Measurements from ENCODE around the gene SPEM1. TPM values are rescaled to one million over a fixed set of nuclear protein-coding genes. Genes with fewer than 3 reads are reported as not detected.

SPEM1 gene
- total and polyA plus RNA-seq, 2 of the 13 experiments (the other 11 are each of a cell fraction or from before 2014, with no cell fraction given): not detected

DNA sequence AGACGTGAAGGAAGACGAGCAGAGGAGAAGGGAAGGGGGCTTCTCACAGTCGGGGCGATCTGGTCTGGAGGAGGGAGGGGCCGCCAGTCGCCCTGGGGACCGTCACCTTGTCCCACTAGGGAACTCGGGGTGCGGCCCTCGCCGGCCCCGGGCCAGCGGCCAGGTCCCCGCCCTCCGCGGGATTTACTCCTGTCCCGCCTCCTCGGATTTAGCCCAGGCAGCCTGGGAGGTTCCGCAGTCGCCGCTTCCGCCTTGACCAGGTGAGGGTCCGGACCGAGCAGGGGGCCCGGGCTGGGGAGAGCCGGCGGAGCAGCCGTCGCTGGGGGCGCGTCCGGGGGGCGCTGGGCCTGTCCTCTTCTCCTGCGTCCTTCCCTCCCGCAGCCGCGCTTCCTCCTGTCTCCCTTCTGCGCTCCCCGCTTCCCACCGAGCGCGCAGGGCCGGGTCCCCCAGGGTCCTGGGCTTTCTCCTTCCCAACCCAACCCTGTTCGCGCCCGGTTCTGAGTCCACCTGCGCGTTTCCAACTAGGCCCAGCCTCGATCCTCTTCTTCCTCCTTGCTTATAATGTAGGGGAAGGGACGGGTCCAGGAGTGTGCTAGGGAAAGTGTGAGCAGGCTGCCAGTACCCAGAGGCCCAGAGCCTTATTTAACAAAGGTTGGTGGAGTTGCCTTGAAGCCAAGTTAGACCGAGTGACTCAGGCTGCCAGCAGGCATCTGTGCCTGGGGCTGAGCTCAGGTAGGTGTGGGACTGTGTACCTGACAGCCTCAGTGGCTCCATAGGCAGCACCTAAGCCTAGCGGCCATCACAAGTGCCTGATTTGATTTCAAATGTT is 39.1 kb upstream of the SPEM1 start, which contains the start of gene TNK1 (continued):
- TF ChIP-seq, protein P1, sequence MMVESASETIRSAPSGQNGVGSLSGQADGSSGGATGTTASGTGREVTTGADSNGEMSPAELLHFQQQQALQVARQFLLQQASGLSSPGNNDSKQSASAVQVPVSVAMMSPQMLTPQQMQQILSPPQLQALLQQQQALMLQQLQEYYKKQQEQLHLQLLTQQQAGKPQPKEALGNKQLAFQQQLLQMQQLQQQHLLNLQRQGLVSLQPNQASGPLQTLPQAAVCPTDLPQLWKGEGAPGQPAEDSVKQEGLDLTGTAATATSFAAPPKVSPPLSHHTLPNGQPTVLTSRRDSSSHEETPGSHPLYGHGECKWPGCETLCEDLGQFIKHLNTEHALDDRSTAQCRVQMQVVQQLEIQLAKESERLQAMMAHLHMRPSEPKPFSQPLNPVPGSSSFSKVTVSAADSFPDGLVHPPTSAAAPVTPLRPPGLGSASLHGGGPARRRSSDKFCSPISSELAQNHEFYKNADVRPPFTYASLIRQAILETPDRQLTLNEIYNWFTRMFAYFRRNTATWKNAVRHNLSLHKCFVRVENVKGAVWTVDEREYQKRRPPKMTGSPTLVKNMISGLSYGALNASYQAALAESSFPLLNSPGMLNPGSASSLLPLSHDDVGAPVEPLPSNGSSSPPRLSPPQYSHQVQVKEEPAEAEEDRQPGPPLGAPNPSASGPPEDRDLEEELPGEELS (CRISPR knock-in tag; IDR thresholded peaks at IDR 0.05): peak; percentile 24; the same call in 1 of the 2 replicates
- TF ChIP-seq ZNF878 (CRISPR knock-in tag; IDR thresholded peaks at IDR 0.05) (no peak), ZSCAN12 (CRISPR knock-in tag; IDR thresholded peaks at IDR 0.05) (0 out of 2 replicates have a peak, but pooled peaks have one; percentile 11), SIN3A (IDR thresholded peaks at IDR 0.05; ENCODE audit: borderline replicate concordance, low read depth, low read length) (no peak), TEAD3 (CRISPR knock-in tag; optimal IDR thresholded peaks at IDR 0.05; ENCODE audit: borderline replicate concordance) (no peak), ZFP36 (IDR thresholded peaks at IDR 0.05; ENCODE audit: borderline replicate concordance, low read depth, low read length, partially characterized antibody) (no peak), ZNF260 (CRISPR knock-in tag; IDR thresholded peaks at IDR 0.05; ENCODE audit: borderline replicate concordance, low read depth) (no peak), HMG20B (CRISPR knock-in tag; conservative IDR thresholded peaks at IDR 0.05) (no peak), ZNF160 (CRISPR knock-in tag; IDR thresholded peaks at IDR 0.05) (no peak), GPN1 (CRISPR knock-in tag; IDR thresholded peaks at IDR 0.05; ENCODE audit: borderline replicate concordance) (no peak), ZNF552 (CRISPR knock-in tag; IDR thresholded peaks at IDR 0.05; ENCODE audit: borderline replicate concordance) (no peak), SETDB1 (CRISPR knock-in tag; IDR thresholded peaks at IDR 0.05; ENCODE audit: borderline replicate concordance) (no peak), KDM6A (CRISPR knock-in tag; IDR thresholded peaks at IDR 0.05; ENCODE audit: low read depth) (no peak), ZNF329 (CRISPR knock-in tag; IDR thresholded peaks at IDR 0.05; ENCODE audit: low read depth) (no peak), HNRNPL (IDR thresholded peaks at IDR 0.05; ENCODE audit: low read depth, low read length) (no peak), MZF1 (CRISPR knock-in tag; IDR thresholded peaks at IDR 0.05; ENCODE audit: borderline replicate concordance) (no peak), HNRNPH1 (optimal IDR thresholded peaks at IDR 0.05; ENCODE audit: low read depth, low read length) (no peak), ZNF816 (CRISPR knock-in tag; IDR thresholded peaks at IDR 0.05; ENCODE audit: borderline replicate concordance) (no peak), CEBPB (IDR thresholded peaks at IDR 0.05; ENCODE audit: borderline replicate concordance, low read depth, low read length) (no peak), FOXC1 (CRISPR knock-in tag; IDR thresholded peaks at IDR 0.05; ENCODE audit: borderline replicate concordance) (peak; percentile 91), MYC (CRISPR knock-in tag; IDR thresholded peaks at IDR 0.05; ENCODE audit: borderline replicate concordance) (no peak)
- TF ChIP-seq, protein P2, sequence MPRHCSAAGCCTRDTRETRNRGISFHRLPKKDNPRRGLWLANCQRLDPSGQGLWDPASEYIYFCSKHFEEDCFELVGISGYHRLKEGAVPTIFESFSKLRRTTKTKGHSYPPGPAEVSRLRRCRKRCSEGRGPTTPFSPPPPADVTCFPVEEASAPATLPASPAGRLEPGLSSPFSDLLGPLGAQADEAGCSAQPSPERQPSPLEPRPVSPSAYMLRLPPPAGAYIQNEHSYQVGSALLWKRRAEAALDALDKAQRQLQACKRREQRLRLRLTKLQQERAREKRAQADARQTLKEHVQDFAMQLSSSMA (CRISPR knock-in tag; IDR thresholded peaks at IDR 0.05): no peak
- TF ChIP-seq, protein P3, sequence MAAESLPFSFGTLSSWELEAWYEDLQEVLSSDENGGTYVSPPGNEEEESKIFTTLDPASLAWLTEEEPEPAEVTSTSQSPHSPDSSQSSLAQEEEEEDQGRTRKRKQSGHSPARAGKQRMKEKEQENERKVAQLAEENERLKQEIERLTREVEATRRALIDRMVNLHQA (CRISPR knock-in tag; IDR thresholded peaks at IDR 0.05): no peak
- TF ChIP-seq, protein P4, sequence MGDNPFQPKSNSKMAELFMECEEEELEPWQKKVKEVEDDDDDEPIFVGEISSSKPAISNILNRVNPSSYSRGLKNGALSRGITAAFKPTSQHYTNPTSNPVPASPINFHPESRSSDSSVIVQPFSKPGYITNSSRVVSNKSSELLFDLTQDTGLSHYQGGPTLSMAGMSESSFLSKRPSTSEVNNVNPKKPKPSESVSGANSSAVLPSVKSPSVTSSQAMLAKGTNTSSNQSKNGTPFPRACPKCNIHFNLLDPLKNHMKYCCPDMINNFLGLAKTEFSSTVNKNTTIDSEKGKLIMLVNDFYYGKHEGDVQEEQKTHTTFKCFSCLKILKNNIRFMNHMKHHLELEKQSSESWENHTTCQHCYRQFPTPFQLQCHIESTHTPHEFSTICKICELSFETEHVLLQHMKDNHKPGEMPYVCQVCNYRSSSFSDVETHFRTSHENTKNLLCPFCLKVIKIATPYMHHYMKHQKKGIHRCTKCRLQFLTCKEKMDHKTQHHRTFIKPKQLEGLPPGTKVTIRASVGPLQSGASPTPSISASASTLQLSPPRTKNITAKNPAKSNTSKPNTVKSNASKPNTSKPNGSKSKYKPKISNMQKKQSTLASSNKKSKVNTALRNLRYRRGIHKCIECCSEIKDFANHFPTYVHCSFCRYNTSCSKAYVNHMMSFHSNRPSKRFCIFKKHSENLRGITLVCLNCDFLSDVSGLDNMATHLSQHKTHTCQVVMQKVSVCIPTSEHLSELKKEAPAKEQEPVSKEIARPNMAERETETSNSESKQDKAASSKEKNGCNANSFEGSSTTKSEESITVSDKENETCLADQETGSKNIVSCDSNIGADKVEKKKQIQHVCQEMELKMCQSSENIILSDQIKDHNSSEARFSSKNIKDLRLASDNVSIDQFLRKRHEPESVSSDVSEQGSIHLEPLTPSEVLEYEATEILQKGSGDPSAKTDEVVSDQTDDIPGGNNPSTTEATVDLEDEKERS (CRISPR knock-in tag; IDR thresholded peaks at IDR 0.05): no peak
